GM10248 (cell line): Measurements from ENCODE around the gene CX3CL1.

Experiments used
- CTCF ChIA-PET: fragments of 300-600 bp; sonication (Branson Sonifier 250); formaldehyde crosslinking; extraction: SDS; loops from one replicate; lab custom pipeline; 2021; ENCODE audit warnings: antibody characterized with exemption; lab: Yijun Ruan, JAX
- POLR2A ChIA-PET: fragments of 350-650 bp; sonication (Branson Sonifier 250); formaldehyde crosslinking; extraction: SDS; loops from one replicate; lab custom pipeline; 2020; ENCODE audit warnings: antibody characterized with exemption; lab: Yijun Ruan, JAX
- DNase-seq: peaks from one replicate; pipeline ENCODE4 v3.0.0; 2012; ENCODE audit errors: extremely low spot score
- CTCF ChIP-seq: IDR thresholded peaks from 2 replicates; pipeline ENCODE4 v1.5.1; 2012; ENCODE audit warnings: mild to moderate bottlenecking, low read depth; ENCODE audit errors: extremely low read depth, missing control alignments, control extremely low read depth

CX3CL1 gene

GRCh38 chr16:57412584-57412983 lies 40.3 kb downstream of the CX3CL1 start:
- no peak for TF ChIP-seq CTCF
- CTCF ChIA-PET, result interaction anchor here (1.0 to 17.8 kb wide), 18 partner anchors 8 to 172 kb away, joined by 3 to 454 read pairs (median 4); partner anchors contain the start of genes CCL17 and POLR2C
- DNase-seq, result no peak
- POLR2A ChIA-PET, result interaction anchor here (1.1 kb wide), 1 partner anchor 24 kb away, joined by 3 read pairs; no protein-coding TSS in a partner anchor

- no peak for TF ChIP-seq CTCF
- DNase-seq, result peak; percentile 82
- CTCF ChIA-PET, result interaction anchor here (0.9 to 17.8 kb wide), 18 partner anchors 9 to 173 kb away, joined by 3 to 454 read pairs (median 4); partner anchors contain the start of genes CCL17 and POLR2C
- POLR2A ChIA-PET, result interaction anchor here (0.6 to 1.2 kb wide), 4 partner anchors 21 to 42 kb away, joined by 3 to 4 read pairs (median 4); no protein-coding TSS in a partner anchor
Observed at GRCh38 chr16:57413301-57413730, 41.0 kb downstream of the CX3CL1 start.

- ChIA-PET POLR2A (interaction anchor here (0.6 to 1.2 kb wide), 4 partner anchors 22 to 43 kb away, joined by 3 to 4 read pairs (median 4); no protein-coding TSS in a partner anchor), CTCF (interaction anchor here (0.8 to 17.8 kb wide), 16 partner anchors 9 to 173 kb away, joined by 3 to 454 read pairs (median 4); partner anchors contain the start of genes CCL17 and POLR2C)
- no peak for TF ChIP-seq CTCF
- no peak for DNase-seq
Observed at GRCh38 chr16:57413733-57414132, 41.4 kb downstream of the CX3CL1 start.

GRCh38 chr16:57416084-57416483 lies 43.8 kb downstream of the CX3CL1 start:
- no peak for DNase-seq
- POLR2A ChIA-PET, result interaction anchor here (0.8 to 1.3 kb wide), 2 partner anchors 31 to 39 kb away, joined by 4 read pairs; partner anchors contain the start of genes CIAPIN1 and COQ9
- CTCF ChIA-PET, result interaction anchor here (1.0 to 17.8 kb wide), 38 partner anchors 10 to 346 kb away, joined by 3 to 454 read pairs (median 14); partner anchors contain the start of genes CCL17, CCL22, CIAPIN1 and COQ9
- no peak for TF ChIP-seq CTCF

- POLR2A ChIA-PET, result no interaction called here
Observed at GRCh38 chr16:57419506-57419905, 47.2 kb downstream of the CX3CL1 start.

More at GRCh38 chr16:57419506-57419905, 47.2 kb downstream of the CX3CL1 start:
- DNase-seq, result no peak
- CTCF ChIA-PET, result interaction anchor here (0.8 to 17.8 kb wide), 37 partner anchors 12 to 336 kb away, joined by 3 to 454 read pairs (median 11); partner anchors contain the start of genes CCL17, CCL22, CIAPIN1 and COQ9
- no peak for TF ChIP-seq CTCF
